IPS-20b (cell line): ENCODE data around the gene SH3TC2.
"Not testable (repeated sequence)": the region's sequence is repeated elsewhere in the genome, so short reads cannot be mapped to it uniquely, and the experiment has no call there.

ENCODE experiments used
- H3K27ac ChIP-seq: one replicate; pipeline ENCODE4 v1.5.1; 2013; ENCODE audit warnings: low read length
- H3K27me3 ChIP-seq: 2 replicates; pipeline ENCODE4 v1.6.1; 2013; ENCODE audit warnings: mild to moderate bottlenecking, low read length, inconsistent platforms; ENCODE audit not compliant: insufficient read depth
- H3K36me3 ChIP-seq: 2 replicates; pipeline ENCODE4 v1.6.1; 2013; ENCODE audit warnings: low read depth, mild to moderate bottlenecking, inconsistent platforms, low read length, moderate library complexity; ENCODE audit not compliant: insufficient read depth
- H3K4me1 ChIP-seq: 2 replicates; pipeline ENCODE4 v1.6.1; 2013; ENCODE audit warnings: mild to moderate bottlenecking, control low read depth, inconsistent platforms, low read length, moderate library complexity; ENCODE audit not compliant: insufficient read depth
- H3K4me3 ChIP-seq: 2 replicates; pipeline ENCODE4 v1.5.1; 2013; ENCODE audit warnings: mild to moderate bottlenecking, low read length, inconsistent platforms
- H3K9ac ChIP-seq: 2 replicates; pipeline ENCODE4 v1.6.1; 2013; ENCODE audit warnings: low read depth, mild to moderate bottlenecking, inconsistent platforms, low read length, moderate library complexity
- H3K9me3 ChIP-seq: 2 replicates; pipeline ENCODE4 v1.6.1; 2013; ENCODE audit warnings: mild to moderate bottlenecking, low read depth, low read length, inconsistent platforms; ENCODE audit not compliant: insufficient read depth

SH3TC2 gene

DNA sequence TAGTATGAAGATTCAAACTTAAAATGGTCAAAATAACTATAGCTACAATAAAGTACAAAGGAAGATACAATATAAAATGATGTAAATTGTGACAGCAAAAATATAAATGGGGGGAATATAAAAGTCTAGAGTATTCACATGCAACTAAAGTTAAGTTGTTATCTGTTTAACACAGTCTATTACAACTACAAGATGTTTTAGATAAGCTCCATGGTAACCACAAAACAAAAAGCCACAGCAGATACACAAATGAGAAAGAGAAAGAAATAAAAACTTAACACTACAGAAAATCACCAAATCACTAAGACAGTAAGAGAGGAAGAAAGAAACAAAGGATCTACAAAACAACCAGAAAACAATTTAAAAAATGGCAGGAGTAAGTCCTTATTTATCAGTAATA is 17.0 kb upstream of the SH3TC2 start:
- H3K9me3 ChIP-seq, result no peaks in the 10 kb centered on the region
- no peak overlapping the region for H3K9ac ChIP-seq
- no peaks in the 10 kb centered on the region for H3K27me3 ChIP-seq
- H3K4me1 ChIP-seq, result no peaks in the 10 kb centered on the region
- H3K27ac ChIP-seq, result no peak overlapping the region
- H3K36me3 ChIP-seq, result no peaks in the 10 kb centered on the region
- no peak overlapping the region for H3K4me3 ChIP-seq

GRCh38 chr5:149074071-149074470 is 11.2 kb upstream of the SH3TC2 start:
- not testable (repeated sequence) for H3K27me3 ChIP-seq, H3K4me1 ChIP-seq, H3K4me3 ChIP-seq, H3K9me3 ChIP-seq, H3K36me3 ChIP-seq, H3K27ac ChIP-seq, H3K9ac ChIP-seq

DNA sequence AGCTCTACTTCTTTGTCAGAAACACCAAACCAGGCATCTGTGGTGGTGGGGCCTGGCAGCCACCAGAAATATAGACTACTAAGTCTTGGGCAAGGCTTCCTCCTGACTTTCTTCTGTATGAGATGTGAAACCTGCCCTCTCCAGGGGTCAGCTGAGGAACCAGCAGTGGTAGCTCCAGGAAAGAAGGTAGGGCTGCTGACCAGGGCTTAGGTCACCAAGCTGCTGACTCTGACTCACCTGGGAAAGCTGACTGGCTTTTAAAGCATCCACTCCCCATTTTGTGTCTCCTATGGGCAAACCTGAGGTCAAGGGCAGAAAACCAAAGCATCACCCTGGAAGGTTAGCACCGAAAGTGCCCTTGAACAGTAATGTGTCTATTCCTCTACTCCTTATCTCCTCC is 10.4 kb upstream of the SH3TC2 start:
- no peaks in the 10 kb centered on the region for H3K9me3 ChIP-seq
- no peaks in the 10 kb centered on the region for H3K27me3 ChIP-seq

DNA sequence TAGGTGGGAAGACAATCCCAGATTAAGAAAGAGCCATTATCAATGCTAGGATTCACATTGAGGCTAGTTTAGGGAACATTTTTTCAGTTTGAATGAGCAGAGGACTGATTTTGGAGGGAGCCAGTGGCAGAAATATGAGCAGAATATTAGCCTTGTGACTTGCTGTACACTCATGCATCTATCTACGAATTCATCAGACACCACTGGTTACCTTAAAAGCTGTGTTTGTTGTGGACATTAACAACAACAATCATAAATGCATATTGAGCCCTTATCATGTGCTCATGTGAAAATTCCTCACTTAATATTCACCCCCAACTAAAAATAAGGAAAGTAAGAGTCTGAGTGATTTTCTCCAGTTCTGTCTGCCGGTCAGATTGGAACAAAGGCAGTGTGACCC is 9.9 kb upstream of the SH3TC2 start:
- no peaks in the 10 kb centered on the region for H3K36me3 ChIP-seq
- no peaks in the 10 kb centered on the region for H3K27me3 ChIP-seq
- no peak overlapping the region for H3K4me3 ChIP-seq
- H3K4me1 ChIP-seq, result no peaks in the 10 kb centered on the region
- H3K27ac ChIP-seq, result no peak overlapping the region
- H3K9ac ChIP-seq, result no peak overlapping the region
- H3K9me3 ChIP-seq, result no peaks in the 10 kb centered on the region

More for the DNA sequence above, 10.4 kb upstream of the SH3TC2 start:
- Histone ChIP-seq H3K4me1 (no peaks in the 10 kb centered on the region), H3K9ac (no peak overlapping the region), H3K36me3 (no peaks in the 10 kb centered on the region), H3K4me3 (no peak overlapping the region), H3K27ac (no peak overlapping the region)

GRCh38 chr5:149072376-149072775 is 9.5 kb upstream of the SH3TC2 start:
- no peak overlapping the region for H3K27ac ChIP-seq
- H3K9ac ChIP-seq, result no peak overlapping the region
- no peaks in the 10 kb centered on the region for H3K9me3 ChIP-seq
- H3K27me3 ChIP-seq, result no peaks in the 10 kb centered on the region
- H3K36me3 ChIP-seq, result no peaks in the 10 kb centered on the region
- H3K4me1 ChIP-seq, result no peaks in the 10 kb centered on the region
- H3K4me3 ChIP-seq, result no peak overlapping the region

- Histone ChIP-seq H3K4me3 (no peak overlapping the region), H3K36me3 (no peaks in the 10 kb centered on the region), H3K4me1 (no peaks in the 10 kb centered on the region), H3K27me3 (no peaks in the 10 kb centered on the region), H3K9me3 (no peaks in the 10 kb centered on the region), H3K9ac (no peak overlapping the region), H3K27ac (no peak overlapping the region)
These were observed 8.9 kb upstream of the SH3TC2 start for GRCh38 chr5:149071756-149072155.

DNA sequence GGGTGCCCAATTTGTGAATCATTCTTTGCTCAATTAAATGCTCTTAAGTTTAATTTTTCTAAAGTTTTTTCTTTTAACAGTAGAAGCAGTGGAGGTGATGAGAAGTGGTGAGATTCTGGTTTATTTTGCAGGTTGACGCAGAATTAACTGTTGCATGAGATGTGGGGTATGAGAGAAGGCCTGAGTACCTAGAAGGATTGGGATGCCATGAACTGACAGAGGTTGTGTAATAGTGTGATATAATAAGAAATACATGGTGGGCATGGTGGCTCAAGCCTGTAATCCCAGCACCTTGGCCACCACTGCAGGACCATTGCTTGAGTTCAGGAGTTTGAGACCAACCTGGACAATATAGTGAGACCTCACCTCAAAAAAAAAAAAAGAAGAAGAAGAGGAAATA is 8.4 kb upstream of the SH3TC2 start:
- Histone ChIP-seq H3K4me1 (no peaks in the 10 kb centered on the region), H3K9ac (no peak overlapping the region), H3K9me3 (no peaks in the 10 kb centered on the region), H3K27ac (no peak overlapping the region), H3K27me3 (no peaks in the 10 kb centered on the region), H3K4me3 (no peak overlapping the region), H3K36me3 (no peaks in the 10 kb centered on the region)

- H3K27me3 ChIP-seq, result no peaks in the 10 kb centered on the region
- no peak overlapping the region for H3K9ac ChIP-seq
- no peak overlapping the region for H3K27ac ChIP-seq
- H3K4me1 ChIP-seq, result no peaks in the 10 kb centered on the region
- H3K4me3 ChIP-seq, result no peak overlapping the region
- no peaks in the 10 kb centered on the region for H3K36me3 ChIP-seq
- no peaks in the 10 kb centered on the region for H3K9me3 ChIP-seq
These were observed 6.8 kb upstream of the SH3TC2 start for GRCh38 chr5:149069711-149070110.

GRCh38 chr5:149063896-149064478 is 1.1 kb upstream of the SH3TC2 start:
- no peaks in the 10 kb centered on the region for H3K36me3 ChIP-seq
- H3K27ac ChIP-seq, result no peak overlapping the region
- H3K27me3 ChIP-seq, result no peaks in the 10 kb centered on the region
- H3K9me3 ChIP-seq, result no peaks in the 10 kb centered on the region
- H3K9ac ChIP-seq, result no peak overlapping the region
- H3K4me1 ChIP-seq, result peaks cover 12% of the 10 kb centered on the region
- H3K4me3 ChIP-seq, result no peak overlapping the region

- no peak overlapping the region; the same call in 1 of the 2 replicates for H3K9ac ChIP-seq
These were observed 368 bp downstream of the SH3TC2 start for GRCh38 chr5:149062371-149063016.

DNA sequence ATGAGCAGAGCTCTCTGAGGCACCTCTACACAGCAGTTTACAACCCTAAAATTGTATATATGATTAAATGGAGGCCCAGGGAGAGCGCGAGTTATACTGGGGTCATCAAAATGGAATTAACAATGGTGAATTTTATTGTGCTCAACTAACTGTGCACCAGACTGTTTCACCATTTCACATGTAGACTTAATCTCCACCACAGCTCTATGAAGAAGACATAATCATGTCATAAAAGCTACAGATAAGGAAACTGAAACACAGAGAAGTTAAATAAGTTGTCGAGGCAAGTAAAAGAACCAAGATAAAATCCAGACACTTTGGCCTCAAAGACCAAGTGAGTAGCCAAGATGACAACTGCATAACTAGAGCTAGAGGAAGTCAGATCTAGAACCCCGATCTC is 1.5 kb downstream of the SH3TC2 start:
- peaks cover 8% of the 10 kb centered on the region; the same call in 1 of the 2 replicates for H3K9me3 ChIP-seq
- no peaks in the 10 kb centered on the region for H3K36me3 ChIP-seq
- H3K4me1 ChIP-seq, result peaks cover 12% of the 10 kb centered on the region
- no peak overlapping the region for H3K9ac ChIP-seq
- H3K27me3 ChIP-seq, result no peaks in the 10 kb centered on the region
- H3K27ac ChIP-seq, result no peak overlapping the region
- H3K4me3 ChIP-seq, result no peak overlapping the region

More at GRCh38 chr5:149062371-149063016, 368 bp downstream of the SH3TC2 start:
- Histone ChIP-seq H3K4me1 (peaks cover 12% of the 10 kb centered on the region), H3K9me3 (peaks cover 8% of the 10 kb centered on the region; the same call in 1 of the 2 replicates), H3K4me3 (no peak overlapping the region), H3K36me3 (no peaks in the 10 kb centered on the region), H3K27ac (no peak overlapping the region), H3K27me3 (no peaks in the 10 kb centered on the region)

DNA sequence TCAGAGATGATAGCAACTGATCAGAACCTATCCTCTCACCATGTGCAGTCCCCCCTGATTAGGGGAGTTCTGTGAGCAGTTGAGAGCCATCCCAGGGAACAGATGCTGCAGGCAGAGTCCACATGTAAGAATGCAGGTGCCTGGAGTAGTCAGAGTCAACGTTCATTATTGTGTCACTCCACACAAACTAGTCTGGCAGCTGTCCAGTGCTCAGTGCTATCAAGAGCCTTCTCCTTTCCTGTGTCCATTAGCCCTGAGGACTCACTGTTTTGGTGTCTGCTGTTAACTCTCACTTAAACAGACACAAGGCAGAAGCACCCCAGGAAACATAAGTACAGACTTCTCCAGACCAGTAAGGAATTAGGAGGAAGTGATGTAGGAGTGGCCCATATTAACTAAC is 2.5 kb downstream of the SH3TC2 start:
- no peaks in the 10 kb centered on the region for H3K27me3 ChIP-seq
- H3K4me3 ChIP-seq, result no peak overlapping the region
- H3K36me3 ChIP-seq, result no peaks in the 10 kb centered on the region
- H3K4me1 ChIP-seq, result peaks cover 12% of the 10 kb centered on the region
- no peak overlapping the region for H3K27ac ChIP-seq
- H3K9ac ChIP-seq, result no peak overlapping the region
- peaks cover 8% of the 10 kb centered on the region; the same call in 1 of the 2 replicates for H3K9me3 ChIP-seq
